NCI-H1436 treated with DMSO at 0.1 percent for 48 hours (cell line): ENCODE measurements around the gene ASF1B.
A peak's percentile ranks its signal among the peaks of the same experiment; 100 is the strongest.

Source experiments
- DNase-seq: peaks from one replicate; lab custom pipeline; 2025; lab: John Stamatoyannopoulos, UW

The ASF1B gene

DNA sequence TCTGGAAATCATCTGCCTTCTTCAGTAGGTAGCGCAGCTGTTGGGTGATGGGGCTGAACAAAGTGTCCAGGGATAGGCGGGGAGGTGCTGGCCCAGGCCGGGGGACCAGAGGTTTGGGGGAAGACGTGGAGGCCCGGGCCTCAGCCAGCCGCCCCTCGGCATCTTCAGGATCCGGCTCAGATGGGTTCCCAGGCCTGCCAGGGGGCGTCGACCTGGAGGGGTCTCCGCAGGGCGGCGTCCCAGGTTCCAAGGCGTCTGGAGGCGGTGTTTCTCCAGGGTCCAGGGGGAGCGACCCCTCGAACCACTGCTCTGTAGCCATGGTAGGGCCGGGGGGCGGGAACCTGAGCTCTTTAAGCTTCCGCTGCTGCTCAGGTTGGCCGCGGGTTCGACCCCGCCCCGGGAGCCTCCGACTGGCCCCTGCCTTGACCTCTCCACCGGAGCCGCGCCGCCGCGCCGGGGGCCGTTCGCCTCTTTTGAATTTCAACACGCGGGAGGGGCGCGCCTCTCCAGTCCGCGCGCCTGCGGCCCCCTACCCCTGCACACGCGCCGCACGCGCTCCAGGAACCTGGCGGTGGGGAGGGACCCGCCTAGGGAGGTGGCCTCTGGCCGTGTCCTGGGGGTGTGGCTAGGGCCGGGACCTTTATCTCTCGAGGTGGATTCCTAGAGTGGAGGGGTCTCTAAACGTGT lies 50.9 kb downstream of the ASF1B start, which contains the start of gene C19orf67:
TSS of gene C19orf67 (minus strand) at position 475 of the 687 bp plus-strand sequence. CDS start at position 319, 156 bp downstream.
- DNase-seq: no peak

DNA sequence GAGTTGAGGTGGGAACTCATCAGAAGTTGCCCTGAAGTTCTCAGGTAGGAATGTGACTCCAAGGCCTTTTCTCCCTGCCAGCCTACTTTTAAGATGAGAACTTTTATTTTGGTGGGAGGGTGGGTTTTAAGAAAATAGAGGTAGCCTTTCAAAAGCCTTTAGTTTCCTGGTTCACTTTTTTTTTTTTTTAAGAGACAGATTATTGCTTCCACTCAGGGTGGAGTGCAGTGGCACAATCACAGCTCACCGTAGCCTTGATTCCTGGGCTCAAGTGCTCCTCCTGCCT lies 53.8 kb downstream of the ASF1B start:
- no peak for DNase-seq

DNA sequence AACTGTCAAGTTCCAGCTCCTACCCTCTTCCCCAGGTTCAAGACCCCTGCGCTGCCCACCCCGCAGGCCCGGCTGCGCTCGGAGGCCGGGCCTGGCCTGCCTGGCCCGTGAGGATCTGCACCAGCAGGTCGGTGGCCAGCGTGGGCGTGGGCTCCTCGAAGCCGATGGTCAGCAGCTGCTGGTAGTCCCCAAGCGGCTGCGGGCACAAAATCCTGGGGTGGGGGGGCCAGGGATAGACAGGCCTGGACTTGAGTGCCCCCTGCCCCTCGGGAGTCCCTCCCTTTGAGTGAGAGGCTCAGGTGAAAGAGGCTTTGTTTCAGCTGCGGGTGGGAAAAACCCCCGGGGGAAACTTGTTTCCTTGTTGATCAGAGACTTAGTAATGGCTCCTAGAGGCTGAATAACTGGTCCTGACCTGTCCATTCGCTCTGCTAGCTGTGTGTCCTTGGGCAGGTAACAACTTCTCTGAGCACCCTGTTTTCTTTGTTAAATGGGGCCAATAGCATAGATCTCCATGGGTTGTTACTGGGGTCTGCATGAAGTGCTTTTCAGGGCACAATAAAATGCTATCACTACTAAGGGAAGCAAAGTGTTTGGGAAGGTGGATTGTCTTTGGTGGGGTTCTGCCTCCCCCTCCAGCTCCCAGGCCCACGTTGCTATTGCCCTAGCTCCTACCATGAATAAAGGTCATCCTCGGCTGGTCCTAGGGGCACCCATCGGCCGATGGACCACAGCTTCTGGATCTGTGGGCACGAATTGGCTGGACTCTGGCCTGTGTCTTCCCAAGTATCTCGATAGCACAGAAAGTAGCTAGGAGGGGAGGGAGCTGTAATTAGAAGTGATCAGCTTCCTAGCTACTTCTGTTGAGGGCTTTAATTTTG lies 54.4 kb downstream of the ASF1B start:
- no peak for DNase-seq

DNA sequence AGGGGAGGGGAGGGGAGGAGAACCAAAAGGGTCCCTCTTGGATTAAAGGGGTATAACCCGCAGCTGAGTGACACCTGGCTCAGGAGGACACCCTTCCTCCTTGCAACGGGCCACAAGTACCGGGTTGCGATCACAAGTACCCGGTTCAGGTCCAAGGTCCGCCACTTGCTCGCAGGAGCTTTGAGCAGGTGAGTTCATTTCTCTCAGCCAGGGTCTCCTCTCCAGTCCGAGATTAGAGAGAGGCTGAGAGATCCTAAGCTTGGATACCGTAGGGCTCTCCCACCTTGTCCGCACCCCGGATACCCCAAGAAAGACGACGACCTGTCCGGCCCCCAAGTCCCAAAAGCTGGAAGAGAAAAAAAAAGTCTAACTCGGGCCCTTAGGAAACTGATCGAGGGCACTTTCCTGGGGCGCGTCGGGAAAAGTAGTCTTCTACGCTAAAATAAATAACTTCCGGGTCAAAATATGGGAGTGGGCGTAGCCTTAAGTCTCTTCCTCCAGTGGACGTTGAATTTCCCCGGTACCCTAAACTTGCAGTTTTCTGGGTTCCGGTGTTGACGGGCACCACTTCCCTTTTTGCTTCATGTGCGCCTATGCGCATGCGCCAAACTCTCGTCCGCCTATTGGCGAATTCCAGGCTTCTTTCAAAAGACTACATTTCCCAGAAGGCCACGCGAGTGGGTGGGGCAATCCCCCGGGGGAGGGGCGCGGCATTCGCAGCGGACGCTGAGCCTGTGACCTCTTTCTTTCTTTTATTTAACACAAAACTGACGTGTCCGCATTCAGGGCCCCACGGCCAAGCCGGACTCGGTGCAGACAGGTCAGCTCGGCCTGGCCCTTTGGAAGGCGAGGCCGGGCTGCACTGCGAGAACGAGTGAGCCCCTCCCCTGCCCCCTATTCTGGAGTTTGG lies 55.2 kb downstream of the ASF1B start:
- peak; percentile 94 for DNase-seq

DNA sequence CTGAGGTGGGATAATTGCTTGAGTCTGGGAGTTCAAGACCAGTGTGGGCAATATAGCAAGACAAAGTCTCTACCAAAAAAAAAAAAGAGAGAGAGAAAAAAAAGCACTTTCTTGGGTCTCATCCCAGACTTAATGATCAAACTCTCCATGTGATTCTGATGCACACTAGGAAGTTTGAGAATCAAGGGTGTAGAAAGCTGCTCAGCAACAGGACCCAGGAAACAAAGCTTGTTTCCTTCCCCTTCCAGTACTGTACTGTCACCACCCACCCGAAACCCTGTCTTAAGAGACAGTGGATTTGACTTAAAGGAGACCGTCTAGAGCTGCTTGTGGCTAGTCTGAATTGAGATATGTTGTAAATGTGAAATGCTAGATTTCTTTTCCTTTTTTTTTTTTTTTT lies 58.0 kb downstream of the ASF1B start:
- no peak for DNase-seq

DNA sequence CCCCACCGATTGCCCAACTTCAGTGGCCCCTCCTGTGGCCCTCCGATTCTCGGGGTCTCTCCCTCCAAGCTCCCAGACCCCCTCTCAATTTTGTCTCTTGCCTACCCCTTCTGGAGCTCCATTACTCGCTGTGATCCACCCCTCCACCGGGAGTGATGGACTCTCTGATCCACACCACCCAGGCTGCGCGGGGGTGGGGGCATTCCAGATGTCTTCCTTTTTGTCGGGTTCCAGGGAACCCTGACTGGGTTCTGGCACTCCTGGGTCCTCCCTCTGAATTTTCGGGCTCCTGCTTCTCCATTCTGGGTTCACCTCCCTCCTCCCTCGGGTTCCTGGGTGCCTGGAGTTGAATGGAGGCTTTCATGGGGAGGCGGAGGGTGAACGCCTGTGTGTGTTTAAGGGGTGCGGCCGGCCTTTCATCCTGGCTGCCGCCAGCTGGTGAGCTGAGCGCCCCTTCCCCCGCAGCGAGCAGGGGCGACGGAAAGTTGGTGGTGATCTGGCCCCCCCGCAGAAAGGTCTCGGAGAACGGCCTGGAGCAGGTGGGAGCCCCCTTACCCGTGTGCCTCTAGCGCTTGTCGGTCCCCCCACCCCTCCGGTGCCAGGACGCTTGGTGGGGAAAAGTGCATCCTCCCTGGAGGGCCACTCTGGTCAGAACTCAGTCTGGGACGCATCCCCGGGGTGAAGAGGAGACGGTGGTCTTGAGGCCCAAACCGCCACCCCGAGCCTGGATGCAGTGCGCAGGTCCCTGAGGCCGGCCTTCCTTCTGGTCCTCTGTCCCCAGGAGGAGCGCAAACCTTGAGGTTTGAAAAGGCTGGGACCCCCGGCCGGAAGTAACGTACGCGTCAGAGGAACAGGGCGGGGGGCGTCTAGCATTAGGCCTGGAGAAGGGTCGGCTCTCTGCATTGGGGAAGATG lies 62.2 kb downstream of the ASF1B start:
- no peak for DNase-seq

DNA sequence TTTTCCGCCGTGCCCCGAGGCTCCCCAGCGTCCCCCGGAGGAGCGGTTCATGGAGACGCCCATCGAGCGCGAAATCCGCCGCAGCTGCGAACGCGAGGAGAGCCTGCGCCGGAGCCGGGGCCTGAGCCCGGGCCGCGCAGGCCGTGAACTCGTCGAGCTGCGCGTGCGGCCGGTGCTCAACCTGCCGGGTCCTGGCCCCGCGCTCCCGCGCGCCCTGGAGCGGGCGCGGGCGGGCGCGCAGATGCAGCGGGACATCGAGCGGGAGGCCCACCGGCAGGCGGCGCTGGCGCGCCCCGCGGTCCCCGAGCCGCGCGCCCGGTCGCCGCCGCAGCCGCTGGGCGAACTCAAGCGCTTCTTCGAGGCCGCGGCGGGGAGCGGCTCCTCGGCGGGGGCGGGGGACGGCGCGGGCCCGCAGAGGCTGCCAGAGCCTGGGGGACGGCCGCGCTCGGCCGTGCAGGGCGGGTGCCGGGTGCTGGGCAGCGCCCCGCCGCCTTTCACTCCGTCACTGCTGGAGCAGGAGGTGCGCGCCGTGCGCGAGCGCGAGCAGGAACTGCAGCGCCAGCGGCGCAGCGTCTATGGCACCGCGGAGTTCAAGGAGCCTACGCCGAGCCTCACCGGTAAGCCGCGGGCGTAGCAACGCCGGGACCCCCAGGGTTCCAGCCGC lies 63.0 kb downstream of the ASF1B start:
- DNase-seq: no peak

DNA sequence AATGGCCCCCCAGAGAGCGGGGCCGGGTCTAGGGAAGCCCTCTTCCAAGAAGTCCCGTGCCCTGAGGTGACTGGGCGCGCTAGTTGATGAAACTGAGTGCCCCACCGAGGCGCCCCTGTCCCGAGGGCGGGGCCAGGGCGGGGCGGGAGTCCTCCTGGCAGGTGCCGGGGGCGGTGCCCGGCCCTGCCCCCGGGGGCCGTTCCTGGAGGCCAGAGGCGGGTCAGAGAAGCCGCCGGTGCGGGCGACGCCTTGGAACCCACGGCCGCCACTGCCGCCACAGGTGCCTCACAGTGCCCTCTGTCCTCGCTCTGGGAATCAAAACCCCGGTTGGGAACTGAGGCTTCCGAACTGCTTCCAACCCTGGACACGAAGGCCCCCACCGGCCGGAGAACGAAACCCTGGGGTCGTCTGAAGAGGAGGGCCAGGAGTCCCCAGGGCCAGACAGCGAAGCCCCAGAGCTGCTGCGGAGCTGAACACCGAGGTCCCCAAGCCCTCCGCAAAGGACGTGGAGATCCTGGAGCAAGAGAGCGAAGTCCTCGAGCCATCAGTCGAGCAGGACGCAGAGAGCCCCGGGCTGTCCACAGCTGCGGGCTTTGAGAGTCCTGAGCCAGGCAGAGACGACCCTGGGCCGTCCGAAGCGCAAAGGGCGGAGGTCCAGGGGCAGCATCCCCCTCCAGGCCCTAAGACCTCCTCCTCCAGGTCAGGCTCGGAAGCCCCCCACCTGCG lies 63.7 kb downstream of the ASF1B start, which contains the start of gene MISP3:
TSS of gene MISP3 (plus strand) at position 252 of the 726 bp plus-strand sequence. CDS start 524 bp downstream, outside the sequence.
- DNase-seq: no peak

DNA sequence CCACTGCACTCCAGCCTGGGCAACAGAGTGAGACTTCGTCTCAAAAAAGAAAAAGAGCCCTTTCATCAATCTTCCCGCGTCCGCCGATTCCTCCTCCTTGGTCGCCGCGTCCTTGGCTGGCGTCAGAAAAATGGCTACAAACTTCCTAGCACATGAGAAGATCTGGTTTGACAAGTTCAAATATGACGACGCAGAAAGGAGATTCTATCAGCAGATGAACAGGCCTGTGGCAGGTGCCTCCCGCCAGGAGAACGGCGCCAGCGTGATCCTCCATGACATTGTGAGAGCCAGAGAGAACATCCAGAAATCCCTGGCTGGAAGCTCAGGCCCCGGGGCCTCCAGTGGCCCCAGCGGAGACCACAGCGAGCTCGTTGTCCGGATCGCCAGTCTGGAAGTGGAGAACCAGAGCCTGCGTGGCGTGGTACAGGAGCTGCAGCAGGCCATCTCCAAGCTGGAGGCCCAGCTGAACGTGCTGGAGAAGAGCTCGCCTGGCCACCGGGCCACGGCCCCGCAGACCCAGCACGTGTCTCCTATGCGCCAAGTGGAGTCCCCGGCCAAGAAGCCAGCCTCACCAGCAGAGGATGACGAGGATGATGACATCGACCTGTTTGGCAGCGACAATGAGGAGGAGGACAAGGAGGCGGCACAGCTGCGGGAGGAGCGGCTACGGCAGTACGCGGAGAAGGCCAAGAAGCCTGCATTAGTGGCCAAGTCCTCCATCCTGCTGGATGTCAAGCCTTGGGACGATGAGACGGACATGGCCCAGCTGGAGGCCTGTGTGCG lies 65.9 kb downstream of the ASF1B start:
- DNase-seq: no peak
